RWPE1 (cell line): ENCODE data around the gene EPC2.

ENCODE experiments used
- CTCF ChIA-PET: fragments of 350-600 bp; sonication (Branson Sonifier 250); formaldehyde crosslinking; extraction: SDS; loops from one replicate; lab custom pipeline; 2021; lab: Yijun Ruan, JAX
- POLR2A ChIA-PET: fragments of 400-600 bp; formaldehyde crosslinking; extraction: SDS; loops from one replicate; lab custom pipeline; 2020; ENCODE audit warnings: antibody characterized with exemption; ENCODE audit not compliant: low non-redundant PET; lab: Yijun Ruan, JAX
- DNase-seq: peaks from one replicate; pipeline ENCODE4 v3.0.0; 2012; ENCODE audit warnings: low spot score
- H3K27ac ChIP-seq: fragments of 450-650 bp; 2 replicates; pipeline ENCODE4 v1.5.1; 2017
- TF ChIP-seq, protein P1 (sequence below): fragments of 450-650 bp; conservative IDR thresholded peaks from 2 replicates; pipeline ENCODE4 v1.5.1; 2017; ENCODE audit warnings: low read depth, mild to moderate bottlenecking

EPC2 gene

DNA sequence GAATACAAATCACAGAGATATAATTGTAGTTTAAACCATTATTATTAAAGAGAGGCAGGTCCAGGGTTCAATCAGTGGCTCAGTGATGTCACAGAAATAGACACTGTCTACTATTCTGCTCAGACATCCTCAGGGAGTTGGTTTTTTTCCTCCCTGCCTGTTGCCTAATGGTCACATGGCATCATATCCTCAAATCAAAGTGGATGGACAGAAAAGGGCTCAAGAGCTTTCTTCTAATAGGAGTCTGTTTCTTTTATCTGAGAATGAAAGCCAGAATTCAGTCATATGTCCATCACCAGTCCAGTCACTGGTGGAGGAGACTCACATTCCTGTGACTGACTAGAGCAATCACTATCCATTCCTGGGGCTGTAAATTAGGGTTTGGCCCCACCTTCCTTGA lies 27.9 kb upstream of the EPC2 start:
- no peak overlapping the region for H3K27ac ChIP-seq
- TF ChIP-seq, protein P1, sequence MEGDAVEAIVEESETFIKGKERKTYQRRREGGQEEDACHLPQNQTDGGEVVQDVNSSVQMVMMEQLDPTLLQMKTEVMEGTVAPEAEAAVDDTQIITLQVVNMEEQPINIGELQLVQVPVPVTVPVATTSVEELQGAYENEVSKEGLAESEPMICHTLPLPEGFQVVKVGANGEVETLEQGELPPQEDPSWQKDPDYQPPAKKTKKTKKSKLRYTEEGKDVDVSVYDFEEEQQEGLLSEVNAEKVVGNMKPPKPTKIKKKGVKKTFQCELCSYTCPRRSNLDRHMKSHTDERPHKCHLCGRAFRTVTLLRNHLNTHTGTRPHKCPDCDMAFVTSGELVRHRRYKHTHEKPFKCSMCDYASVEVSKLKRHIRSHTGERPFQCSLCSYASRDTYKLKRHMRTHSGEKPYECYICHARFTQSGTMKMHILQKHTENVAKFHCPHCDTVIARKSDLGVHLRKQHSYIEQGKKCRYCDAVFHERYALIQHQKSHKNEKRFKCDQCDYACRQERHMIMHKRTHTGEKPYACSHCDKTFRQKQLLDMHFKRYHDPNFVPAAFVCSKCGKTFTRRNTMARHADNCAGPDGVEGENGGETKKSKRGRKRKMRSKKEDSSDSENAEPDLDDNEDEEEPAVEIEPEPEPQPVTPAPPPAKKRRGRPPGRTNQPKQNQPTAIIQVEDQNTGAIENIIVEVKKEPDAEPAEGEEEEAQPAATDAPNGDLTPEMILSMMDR = no peak
- CTCF ChIA-PET = interaction anchor here (0.6 kb wide), 1 partner anchor 1151 kb away, joined by 3 read pairs; no protein-coding TSS in a partner anchor
- POLR2A ChIA-PET = no interaction called here
- no peak for DNase-seq

DNA sequence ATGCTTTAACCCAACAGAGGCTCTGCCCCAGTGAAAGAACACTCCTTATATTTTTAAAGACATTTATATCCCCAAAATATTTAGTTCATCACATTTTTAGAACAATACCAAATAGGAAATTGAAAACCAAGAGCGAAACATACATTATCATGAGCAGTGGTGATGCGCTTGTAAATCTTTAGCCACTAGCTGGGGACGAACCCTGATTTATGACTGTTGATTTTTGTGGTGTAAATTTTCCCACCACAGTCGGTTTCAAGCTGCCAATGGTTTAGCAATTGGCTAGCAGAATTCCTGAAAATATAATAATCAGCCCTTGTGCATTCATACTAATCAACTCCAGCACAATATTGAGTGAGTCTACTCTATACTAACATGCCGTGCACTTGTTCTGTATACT lies 27.3 kb upstream of the EPC2 start:
- no peak for DNase-seq
- CTCF ChIA-PET = interaction anchor here (0.6 kb wide), 1 partner anchor 1152 kb away, joined by 3 read pairs; no protein-coding TSS in a partner anchor
- TF ChIP-seq, protein P1 = no peak
- no peak overlapping the region for H3K27ac ChIP-seq
- POLR2A ChIA-PET = no interaction called here

DNA sequence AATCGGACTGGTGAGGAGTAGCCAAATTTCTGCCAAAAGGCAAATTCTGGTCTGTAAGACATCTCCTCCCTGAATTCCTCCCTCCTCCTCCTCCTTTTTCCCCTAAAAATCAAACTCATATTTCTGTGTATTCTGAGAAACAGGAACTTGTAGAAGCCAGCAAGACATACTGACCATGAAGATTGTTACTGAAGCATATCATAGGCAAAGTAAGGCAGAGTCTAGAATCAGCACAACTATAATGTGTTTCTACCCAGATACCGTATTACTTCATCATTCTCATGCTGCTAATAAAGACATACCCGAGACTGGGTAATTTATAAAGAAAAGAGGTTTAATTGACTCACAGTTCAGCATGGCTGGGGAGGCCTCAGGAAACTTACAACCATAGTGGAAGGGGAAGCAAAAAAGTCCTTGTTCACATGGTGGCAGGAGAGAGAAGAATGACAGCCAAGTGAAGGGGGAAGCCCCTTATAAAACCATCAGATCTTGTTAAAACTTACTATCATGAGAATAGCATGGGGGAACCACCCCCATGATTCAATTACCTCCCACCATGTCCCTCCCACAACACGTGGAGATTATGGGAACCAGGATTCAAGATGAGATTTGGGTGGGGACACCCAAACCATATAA lies 24.9 kb upstream of the EPC2 start:
- DNase-seq = no peak
- TF ChIP-seq, protein P1 = no peak
- CTCF ChIA-PET = interaction anchor here (0.6 kb wide), 1 partner anchor 114 kb away, joined by 3 read pairs; no protein-coding TSS in a partner anchor
- no peak overlapping the region for H3K27ac ChIP-seq
- POLR2A ChIA-PET = no interaction called here

DNA sequence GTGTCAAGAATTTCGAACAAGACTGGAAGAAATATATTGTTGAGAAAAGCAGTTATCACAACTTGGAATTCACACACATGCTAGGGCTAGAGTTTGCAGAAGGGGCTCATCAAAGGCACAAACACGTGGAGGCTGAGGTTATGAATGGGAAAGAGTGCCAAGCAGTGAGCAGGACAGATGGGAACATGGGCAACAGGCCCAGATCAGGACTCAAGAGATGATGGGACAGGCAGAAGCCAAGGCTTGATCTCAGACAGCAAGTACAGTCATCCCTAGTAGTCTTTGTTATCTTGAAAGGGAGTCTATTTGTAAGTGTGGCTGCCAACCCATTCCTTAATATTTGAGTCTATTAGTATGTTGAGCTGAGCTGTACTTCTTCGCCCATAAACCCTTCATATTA lies 22.2 kb upstream of the EPC2 start:
- DNase-seq = no peak
- CTCF ChIA-PET = no interaction called here
- H3K27ac ChIP-seq = no peak overlapping the region
- POLR2A ChIA-PET = no interaction called here
- TF ChIP-seq, protein P1 = no peak

DNA sequence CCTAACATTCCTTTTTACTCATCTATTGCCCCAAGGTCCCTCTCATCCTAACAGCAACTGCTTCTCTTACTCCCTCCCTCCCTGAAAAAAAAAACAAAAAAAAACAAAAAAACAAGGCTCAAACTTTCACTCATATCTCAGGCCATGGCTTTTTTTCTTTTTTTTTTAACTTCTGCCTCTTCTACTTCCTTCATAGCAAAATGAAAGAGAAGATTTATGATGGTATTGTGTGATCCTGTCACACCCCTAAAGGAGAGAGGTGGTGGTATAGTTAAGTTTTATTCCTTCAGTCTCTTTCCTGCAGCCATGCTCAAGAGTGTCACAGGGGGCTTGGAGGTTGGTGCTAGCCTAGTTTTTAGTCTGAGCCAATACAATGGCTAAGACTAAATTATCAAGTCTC lies 21.5 kb upstream of the EPC2 start:
- POLR2A ChIA-PET = no interaction called here
- no peak for DNase-seq

DNA sequence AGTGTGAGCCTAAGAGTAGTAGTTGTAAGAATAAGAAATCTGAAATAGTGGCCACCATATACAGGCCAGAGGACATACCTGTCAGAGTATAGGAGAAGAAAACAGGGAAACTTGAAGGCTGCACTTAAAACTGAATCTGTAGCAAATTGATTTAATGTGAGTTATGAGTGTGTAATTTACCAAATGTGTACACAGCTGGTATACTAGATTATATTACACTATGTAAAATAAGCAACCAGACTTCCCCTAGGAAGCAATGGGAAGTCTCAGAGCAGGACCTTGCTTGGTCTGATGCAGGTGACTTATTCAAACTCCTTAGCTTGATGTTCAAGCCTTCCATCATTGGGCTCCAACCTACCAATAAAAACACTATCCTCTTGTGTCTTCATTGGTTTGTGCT lies 17.3 kb upstream of the EPC2 start:
- no peak for DNase-seq
- CTCF ChIA-PET = interaction anchor here (1.1 kb wide), 1 partner anchor 118 kb away, joined by 4 read pairs; no protein-coding TSS in a partner anchor
- POLR2A ChIA-PET = no interaction called here

More for the DNA sequence above, 21.5 kb upstream of the EPC2 start:
- CTCF ChIA-PET = no interaction called here
- TF ChIP-seq, protein P1 = no peak
- H3K27ac ChIP-seq = no peak overlapping the region

More for the DNA sequence above, 17.3 kb upstream of the EPC2 start:
- TF ChIP-seq, protein P1 = no peak
- no peak overlapping the region for H3K27ac ChIP-seq
